Left ventricle myocardium inferior (tissue), 1 donor: ENCODE results near the gene TMOD4. TPM values are rescaled to one million over a fixed set of nuclear protein-coding genes. Genes with fewer than 3 reads are reported as not detected.

Experiments used
- DNase-seq: peaks from one replicate; pipeline ENCODE4 v3.0.0-alpha.2; 2020
- H3K27ac ChIP-seq: fragments of 200-600 bp; replicated peaks from 2 replicates; pipeline ENCODE4 v1.8.0; 2021
- H3K27me3 ChIP-seq: fragments of 200-600 bp; 2 replicates; pipeline ENCODE4 v1.8.0; 2021; ENCODE audit warnings: low read depth
- H3K36me3 ChIP-seq: fragments of 200-600 bp; 2 replicates; pipeline ENCODE4 v1.8.0; 2021
- H3K4me1 ChIP-seq: fragments of 200-600 bp; 2 replicates; pipeline ENCODE4 v1.8.0; 2021
- H3K4me3 ChIP-seq: fragments of 200-600 bp; 2 replicates; pipeline ENCODE4 v1.8.0; 2021; ENCODE audit warnings: mild to moderate bottlenecking, moderate library complexity
- H3K9me3 ChIP-seq: fragments of 200-600 bp; replicated peaks from 2 replicates; pipeline ENCODE4 v1.8.0; 2021
- intact Hi-C: fragments of 100-400 bp; cut with micrococcal nuclease; formaldehyde crosslinking; loops from one replicate; pipeline ENCODE4 v1.11.0; 2022
- total RNA-seq: library from RNA; stranded (reverse); fragmentation: NEBNext Ultra II Directional; extraction: Animal tissue kit (Norgen Biotek cat#: 25700); gene quantifications from one replicate; pipeline ENCODE4 v1.2.1, GENCODE V29; 2021
- TF ChIP-seq, protein P1 (sequence below): fragments of 200-600 bp; IDR thresholded peaks from 2 replicates; pipeline ENCODE4 v1.8.0; 2021; ENCODE audit warnings: antibody characterized with exemption, mild to moderate bottlenecking, borderline replicate concordance
- donor health status: DM: no; HTN: yes; CAD: no; lungs with severe emphysema.

The TMOD4 gene
- total RNA-seq, 1 donor from 2014 or later = not detected

- H3K27me3 ChIP-seq = no peaks in the 10 kb centered on the region
- peak overlapping the region; percentile 86 for H3K4me3 ChIP-seq
- peaks cover 47% of the 10 kb centered on the region for H3K36me3 ChIP-seq
- intact Hi-C loops = no loop called here
- peak overlapping the region; percentile 91 for H3K27ac ChIP-seq
- H3K4me1 ChIP-seq = peaks cover 54% of the 10 kb centered on the region
- no peaks in the 10 kb centered on the region for H3K9me3 ChIP-seq
- TF ChIP-seq, protein P1, sequence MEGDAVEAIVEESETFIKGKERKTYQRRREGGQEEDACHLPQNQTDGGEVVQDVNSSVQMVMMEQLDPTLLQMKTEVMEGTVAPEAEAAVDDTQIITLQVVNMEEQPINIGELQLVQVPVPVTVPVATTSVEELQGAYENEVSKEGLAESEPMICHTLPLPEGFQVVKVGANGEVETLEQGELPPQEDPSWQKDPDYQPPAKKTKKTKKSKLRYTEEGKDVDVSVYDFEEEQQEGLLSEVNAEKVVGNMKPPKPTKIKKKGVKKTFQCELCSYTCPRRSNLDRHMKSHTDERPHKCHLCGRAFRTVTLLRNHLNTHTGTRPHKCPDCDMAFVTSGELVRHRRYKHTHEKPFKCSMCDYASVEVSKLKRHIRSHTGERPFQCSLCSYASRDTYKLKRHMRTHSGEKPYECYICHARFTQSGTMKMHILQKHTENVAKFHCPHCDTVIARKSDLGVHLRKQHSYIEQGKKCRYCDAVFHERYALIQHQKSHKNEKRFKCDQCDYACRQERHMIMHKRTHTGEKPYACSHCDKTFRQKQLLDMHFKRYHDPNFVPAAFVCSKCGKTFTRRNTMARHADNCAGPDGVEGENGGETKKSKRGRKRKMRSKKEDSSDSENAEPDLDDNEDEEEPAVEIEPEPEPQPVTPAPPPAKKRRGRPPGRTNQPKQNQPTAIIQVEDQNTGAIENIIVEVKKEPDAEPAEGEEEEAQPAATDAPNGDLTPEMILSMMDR = no peak
- DNase-seq = no peak
Measured at GRCh38 chr1:151164732-151165280, 11.0 kb downstream of the TMOD4 start.

DNA sequence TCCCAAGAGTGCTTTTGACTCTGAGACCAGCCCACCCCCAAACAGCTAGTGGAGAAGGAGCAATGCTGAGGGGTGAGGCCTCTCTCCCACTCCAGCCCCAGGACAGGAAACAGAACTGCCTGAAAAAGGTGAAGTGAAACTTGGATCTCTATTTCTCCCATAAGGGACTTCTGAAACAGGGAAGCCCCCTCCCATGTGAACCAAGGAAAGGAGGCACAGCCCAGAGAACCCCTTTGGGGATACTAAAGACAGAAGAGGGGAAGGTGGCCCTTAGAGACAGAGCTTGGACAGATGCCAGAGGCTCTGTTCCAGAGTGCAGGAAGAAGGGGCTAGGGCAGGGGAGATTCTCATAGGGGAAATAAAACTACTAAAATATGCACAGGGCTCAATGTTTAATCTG is 16.4 kb downstream of the TMOD4 start:
- intact Hi-C loops = loop anchor here (5.0 kb wide), 1 partner anchor 62 kb away; no protein-coding TSS in a partner anchor
- Histone ChIP-seq H3K36me3 (peaks cover 47% of the 10 kb centered on the region), H3K4me1 (peaks cover 33% of the 10 kb centered on the region), H3K4me3 (no peak overlapping the region), H3K27ac (peak overlapping the region; percentile 4), H3K27me3 (no peaks in the 10 kb centered on the region), H3K9me3 (no peaks in the 10 kb centered on the region)
- TF ChIP-seq, protein P1 = no peak
- DNase-seq = no peak

- TF ChIP-seq, protein P1 = no peak
- no peaks in the 10 kb centered on the region for H3K9me3 ChIP-seq
- no peak overlapping the region for H3K4me3 ChIP-seq
- intact Hi-C loops = loop anchor here (5.0 kb wide), 1 partner anchor 62 kb away; no protein-coding TSS in a partner anchor
- peak overlapping the region; percentile 4 for H3K27ac ChIP-seq
- no peak for DNase-seq
- peaks cover 47% of the 10 kb centered on the region for H3K36me3 ChIP-seq
- H3K4me1 ChIP-seq = peaks cover 27% of the 10 kb centered on the region
- no peaks in the 10 kb centered on the region for H3K27me3 ChIP-seq
Measured at GRCh38 chr1:151158751-151159251, 17.0 kb downstream of the TMOD4 start.

DNA sequence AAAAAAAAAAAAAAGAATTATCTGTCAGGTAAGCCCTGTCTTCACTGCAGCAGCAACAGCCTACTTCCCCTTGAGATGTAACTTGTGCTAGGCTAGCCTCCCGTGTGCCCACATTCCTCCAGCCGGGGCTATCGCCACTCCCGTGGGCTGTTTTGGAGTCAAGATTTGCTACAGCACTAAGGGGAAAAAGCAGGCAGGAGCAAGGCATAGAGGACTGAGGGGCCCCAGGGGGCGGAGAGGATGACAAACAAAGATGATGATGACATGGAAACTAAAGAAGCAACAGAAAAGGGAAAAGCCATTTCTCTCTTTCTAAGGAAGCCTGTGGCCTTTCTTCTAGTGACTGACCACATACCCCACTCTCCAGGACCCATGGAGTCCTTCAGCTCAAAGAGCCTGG is 17.5 kb downstream of the TMOD4 start:
- Histone ChIP-seq H3K4me1 (peaks cover 22% of the 10 kb centered on the region), H3K27ac (peak overlapping the region; percentile 4), H3K9me3 (no peaks in the 10 kb centered on the region), H3K36me3 (peaks cover 47% of the 10 kb centered on the region), H3K4me3 (no peak overlapping the region), H3K27me3 (no peaks in the 10 kb centered on the region)
- no peak for DNase-seq
- TF ChIP-seq, protein P1 = no peak
- intact Hi-C loops = loop anchor here (5.0 kb wide), 1 partner anchor 61 kb away; no protein-coding TSS in a partner anchor

DNA sequence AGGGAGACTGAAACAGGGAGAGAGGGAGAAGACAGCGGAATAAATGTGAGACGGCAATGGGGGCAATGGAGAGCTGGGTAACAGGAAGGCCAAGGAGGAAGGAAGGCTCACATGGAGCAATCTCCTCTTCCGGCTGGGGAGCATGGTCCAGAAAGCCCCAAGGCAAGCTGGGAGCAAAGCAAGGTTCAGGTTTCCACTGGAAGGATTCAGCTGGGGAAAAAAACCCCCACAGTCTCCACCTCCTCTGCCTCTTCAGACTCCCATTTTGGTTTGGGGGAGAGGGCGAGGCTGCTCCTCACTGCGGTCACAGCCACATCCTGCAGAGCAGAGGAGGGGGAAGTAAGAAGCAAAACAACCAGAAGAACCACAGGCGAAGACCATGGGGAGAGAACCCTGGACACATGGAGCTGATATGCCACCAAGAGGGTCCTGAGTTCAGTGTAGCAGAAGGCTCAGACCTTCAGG is 18.7 kb downstream of the TMOD4 start:
- H3K4me1 ChIP-seq = peaks cover 15% of the 10 kb centered on the region
- peak overlapping the region; percentile 55 for H3K27ac ChIP-seq
- H3K4me3 ChIP-seq = peak overlapping the region; percentile 43
- no peak for DNase-seq
- TF ChIP-seq, protein P1 = no peak
- H3K36me3 ChIP-seq = peaks cover 46% of the 10 kb centered on the region
- no peaks in the 10 kb centered on the region for H3K27me3 ChIP-seq
- intact Hi-C loops = loop anchor here (5.0 kb wide), 1 partner anchor 60 kb away; no protein-coding TSS in a partner anchor
- H3K9me3 ChIP-seq = no peaks in the 10 kb centered on the region
